HepG2 (cell line): ENCODE data around the gene ANKHD1. TPM values are rescaled to one million over a fixed set of nuclear protein-coding genes. Genes with fewer than 3 reads are reported as not detected.
A peak's percentile ranks its signal among the peaks of the same experiment; 100 is the strongest.

Experiments used
- CBX5 ChIP-seq: sonication (generic); formaldehyde crosslinking; IDR thresholded peaks from 2 replicates; pipeline ENCODE4 v1.4.0; 2020; ENCODE audit warnings: missing genetic modification reagents, borderline replicate concordance
- EP300 ChIP-seq, 3 experiments: sonication (generic) in 1 of 3; formaldehyde crosslinking in 1 of 3; IDR thresholded peaks; 2 replicates each; pipeline versions ENCODE4 v1.5.1 to v1.6.1; 2011 to 2020; ENCODE audit warnings: low read depth in 2 of 3, low read length in 2 of 3, borderline replicate concordance in 1 of 3, improper control_type of control experiment in 1 of 3, mild to moderate bottlenecking in 1 of 3, missing genetic modification reagents in 1 of 3, moderate library complexity in 1 of 3
- FOXJ3 ChIP-seq: sonication (generic); formaldehyde crosslinking; IDR thresholded peaks from 2 replicates; pipeline ENCODE4 v1.4.0; 2020; ENCODE audit warnings: missing genetic modification reagents, mild to moderate bottlenecking, borderline replicate concordance
- JDP2 ChIP-seq: sonication (generic); formaldehyde crosslinking; IDR thresholded peaks from 2 replicates; pipeline ENCODE4 v1.8.1; 2022; ENCODE audit warnings: missing genetic modification reagents, borderline replicate concordance
- NFYC ChIP-seq: IDR thresholded peaks from 2 replicates; pipeline ENCODE4 v1.6.1; 2016; ENCODE audit warnings: missing genetic modification reagents, missing compliant biosample characterization
- NONO ChIP-seq, 2 experiments: fragments of 450-650 bp in 1 of 2; sonication (generic) in 1 of 2; formaldehyde crosslinking in 1 of 2; IDR thresholded peaks in 1 of 2; conservative IDR thresholded peaks in 1 of 2; 2 replicates each; pipeline versions ENCODE4 v1.6.1 to v1.8.0; 2017 to 2022; ENCODE audit warnings: mild to moderate bottlenecking in 1 of 2, missing genetic modification reagents in 1 of 2, moderate library complexity in 1 of 2
- SNAI1 ChIP-seq: sonication (generic); formaldehyde crosslinking; IDR thresholded peaks from 2 replicates; pipeline ENCODE4 v1.5.0; 2020; ENCODE audit warnings: mild to moderate bottlenecking, missing genetic modification reagents, borderline replicate concordance
- ZBTB3 ChIP-seq: sonication (generic); formaldehyde crosslinking; IDR thresholded peaks from 2 replicates; pipeline ENCODE4 v1.4.0; 2020; ENCODE audit warnings: low read depth, mild to moderate bottlenecking, moderate library complexity, missing genetic modification reagents, borderline replicate concordance
- ZFP37 ChIP-seq: sonication (generic); formaldehyde crosslinking; IDR thresholded peaks from 2 replicates; pipeline ENCODE4 v1.4.0; 2020; ENCODE audit warnings: missing genetic modification reagents, borderline replicate concordance
- ZKSCAN8 ChIP-seq: IDR thresholded peaks from 2 replicates; pipeline ENCODE4 v1.6.1; 2016; ENCODE audit warnings: borderline replicate concordance, missing genetic modification reagents, missing compliant biosample characterization
- ZNF318 ChIP-seq: sonication (generic); formaldehyde crosslinking; IDR thresholded peaks from 2 replicates; pipeline ENCODE4 v1.4.0; 2020; ENCODE audit warnings: mild to moderate bottlenecking, missing genetic modification reagents
- ZNF557 ChIP-seq: sonication (generic); formaldehyde crosslinking; IDR thresholded peaks from 2 replicates; pipeline ENCODE4 v1.4.0; 2020; ENCODE audit warnings: missing genetic modification reagents
- ZNF619 ChIP-seq: sonication (generic); formaldehyde crosslinking; IDR thresholded peaks from 2 replicates; pipeline ENCODE4 v1.4.0; 2020; ENCODE audit warnings: mild to moderate bottlenecking, missing genetic modification reagents
- ZSCAN21 ChIP-seq: sonication (generic); formaldehyde crosslinking; IDR thresholded peaks from 2 replicates; pipeline ENCODE4 v1.8.0; 2022; ENCODE audit warnings: mild to moderate bottlenecking, missing genetic modification reagents, moderate library complexity, borderline replicate concordance
- ZSCAN29 ChIP-seq: sonication (generic); formaldehyde crosslinking; conservative IDR thresholded peaks from 2 replicates; pipeline ENCODE4 v1.4.0; 2020; ENCODE audit warnings: mild to moderate bottlenecking, missing genetic modification reagents
- polyA plus RNA-seq, 8 experiments: library from polyadenylated mRNA; depleted of rRNA in 3 of 8; stranded (reverse) in 7 of 8; unstranded in 1 of 8; fragments of >200 nt; fragmentation: Illumina TruSeq in 4 of 8; extraction: Trizol in 4 of 8; gene quantifications; 2 replicates each; pipeline versions ENCODE4 v1.2.1 to v1.2.3, GENCODE V29; 2011 to 2016; ENCODE audit warnings: low read depth in 4 of 8, missing spikeins in 1 of 8, mixed read lengths in 1 of 8; ENCODE audit not compliant: insufficient read depth in 1 of 8
- total RNA-seq, 5 experiments: library from RNA; depleted of rRNA; stranded (reverse); fragments of >200 nt; fragmentation: Illumina TruSeq; extraction: Trizol; gene quantifications; 2 replicates each; pipeline ENCODE4 v1.2.3, GENCODE V29; 2016; ENCODE audit warnings: low read depth in 1 of 5
- TF ChIP-seq, protein P1 (sequence below): sonication (generic); formaldehyde crosslinking; IDR thresholded peaks from 2 replicates; pipeline ENCODE4 v1.5.1; 2020; ENCODE audit warnings: missing genetic modification reagents, mild to moderate bottlenecking, borderline replicate concordance
- TF ChIP-seq, protein P2 (sequence below): sonication (generic); formaldehyde crosslinking; conservative IDR thresholded peaks from 2 replicates; pipeline ENCODE4 v1.4.0; 2020; ENCODE audit warnings: missing genetic modification reagents
- TF ChIP-seq, protein P3 (sequence below): sonication (generic); formaldehyde crosslinking; IDR thresholded peaks from 2 replicates; pipeline ENCODE4 v1.4.0; 2020; ENCODE audit warnings: missing genetic modification reagents

The ANKHD1 gene
- total and polyA plus RNA-seq, 2 of the 13 experiments (the other 11 are each of a cell fraction or from before 2014, with no cell fraction given): 69.9 to 82.0 TPM

- TF ChIP-seq ZFP37 (CRISPR knock-in tag) (no peak), NONO (IDR thresholded peaks at IDR 0.05) (no peak), NONO (CRISPR knock-in tag; conservative IDR thresholded peaks at IDR 0.05) (no peak), FOXJ3 (CRISPR knock-in tag) (no peak), EP300 (IDR thresholded peaks at IDR 0.05; ENCODE audit: low read depth in 2 of 2, low read length in 2 of 2) (no peak), EP300 (CRISPR knock-in tag; IDR thresholded peaks at IDR 0.05; ENCODE audit: borderline replicate concordance) (no peak), ZSCAN21 (no peak), ZNF318 (CRISPR knock-in tag) (0 out of 2 replicates have a peak, but pooled peaks have one; percentile 34), ZNF619 (peak; percentile 18; the same call in 1 of the 2 replicates), CBX5 (CRISPR knock-in tag) (no peak), JDP2 (CRISPR knock-in tag) (no peak), ZBTB3 (0 out of 2 replicates have a peak, but pooled peaks have one; percentile 55), NFYC (CRISPR knock-in tag) (no peak), ZKSCAN8 (CRISPR knock-in tag) (no peak), ZNF557 (CRISPR knock-in tag) (no peak), ZSCAN29 (CRISPR knock-in tag) (no peak), SNAI1 (CRISPR knock-in tag) (0 out of 2 replicates have a peak, but pooled peaks have one; percentile 2)
- TF ChIP-seq, protein P1, sequence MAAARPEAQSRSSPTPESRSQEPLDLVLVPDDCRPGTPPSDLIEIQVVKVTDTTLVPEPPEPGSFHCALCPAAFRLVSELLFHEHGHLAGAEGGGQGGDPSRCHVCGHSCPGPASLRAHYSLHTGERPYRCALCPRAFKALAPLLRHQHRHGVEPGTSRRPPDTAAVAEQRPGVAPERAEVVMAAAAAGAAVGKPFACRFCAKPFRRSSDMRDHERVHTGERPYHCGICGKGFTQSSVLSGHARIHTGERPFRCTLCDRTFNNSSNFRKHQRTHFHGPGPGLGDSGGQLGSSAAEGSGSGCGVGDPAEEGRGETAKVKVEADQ (CRISPR knock-in tag): no peak
- TF ChIP-seq, protein P2, sequence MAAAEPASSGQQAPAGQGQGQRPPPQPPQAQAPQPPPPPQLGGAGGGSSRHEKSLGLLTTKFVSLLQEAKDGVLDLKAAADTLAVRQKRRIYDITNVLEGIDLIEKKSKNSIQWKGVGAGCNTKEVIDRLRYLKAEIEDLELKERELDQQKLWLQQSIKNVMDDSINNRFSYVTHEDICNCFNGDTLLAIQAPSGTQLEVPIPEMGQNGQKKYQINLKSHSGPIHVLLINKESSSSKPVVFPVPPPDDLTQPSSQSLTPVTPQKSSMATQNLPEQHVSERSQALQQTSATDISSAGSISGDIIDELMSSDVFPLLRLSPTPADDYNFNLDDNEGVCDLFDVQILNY: no peak
- TF ChIP-seq, protein P3, sequence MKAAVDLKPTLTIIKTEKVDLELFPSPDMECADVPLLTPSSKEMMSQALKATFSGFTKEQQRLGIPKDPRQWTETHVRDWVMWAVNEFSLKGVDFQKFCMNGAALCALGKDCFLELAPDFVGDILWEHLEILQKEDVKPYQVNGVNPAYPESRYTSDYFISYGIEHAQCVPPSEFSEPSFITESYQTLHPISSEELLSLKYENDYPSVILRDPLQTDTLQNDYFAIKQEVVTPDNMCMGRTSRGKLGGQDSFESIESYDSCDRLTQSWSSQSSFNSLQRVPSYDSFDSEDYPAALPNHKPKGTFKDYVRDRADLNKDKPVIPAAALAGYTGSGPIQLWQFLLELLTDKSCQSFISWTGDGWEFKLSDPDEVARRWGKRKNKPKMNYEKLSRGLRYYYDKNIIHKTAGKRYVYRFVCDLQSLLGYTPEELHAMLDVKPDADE: no peak
Observed at GRCh38 chr5:140557965-140558364, 156.3 kb downstream of the ANKHD1 start (continued).
